Stimulated activated CD8-positive, alpha-beta memory T cell treated with anti-CD3 and anti-CD28 coated beads, Interleukin-2, amount 100 ng/mL, for 1 hour (primary cell): ENCODE data around the gene ABCG8.

ENCODE experiments used
- DNase-seq, 2 donors: peaks; one replicate each; pipeline ENCODE4 v3.0.0-alpha.2; 2020; ENCODE audit warnings: low read depth in 2 of 2

Gene ABCG8

GRCh38 chr2:43838560-43839267 is at the start of gene ABCG8, which contains the start of gene ABCG5:
Gene ABCG8, plus strand, starts transcription at chr2:43838971. Its CDS starts 83 bp downstream, at chr2:43839054.
Gene ABCG5, minus strand, starts transcription at chr2:43838839. Its CDS starts 160 bp downstream, at chr2:43838679.
- DNase-seq = no peak

GRCh38 chr2:43790147-43790546 is 48.6 kb upstream of the ABCG8 start:
- no peak for DNase-seq

- no peak for DNase-seq
Observed at GRCh38 chr2:43791035-43791765, 47.6 kb upstream of the ABCG8 start.

GRCh38 chr2:43792653-43793052 is 46.1 kb upstream of the ABCG8 start:
- no peak for DNase-seq

GRCh38 chr2:43794956-43795355 is 43.8 kb upstream of the ABCG8 start:
- DNase-seq = no peak

- no peak for DNase-seq
Observed at GRCh38 chr2:43796206-43796605, 42.6 kb upstream of the ABCG8 start.

- no peak for DNase-seq
Observed at GRCh38 chr2:43798300-43798699, 40.5 kb upstream of the ABCG8 start.

- DNase-seq = no peak
Observed at GRCh38 chr2:43800894-43801293, 37.9 kb upstream of the ABCG8 start.

- DNase-seq = no peak
Observed at GRCh38 chr2:43802135-43802534, 36.6 kb upstream of the ABCG8 start.

GRCh38 chr2:43803113-43803512 is 35.7 kb upstream of the ABCG8 start:
- DNase-seq = no peak

- DNase-seq = no peak
Observed at GRCh38 chr2:43806719-43807031, 32.1 kb upstream of the ABCG8 start.

- no peak for DNase-seq
Observed at GRCh38 chr2:43810452-43810851, 28.3 kb upstream of the ABCG8 start.

GRCh38 chr2:43810888-43811287 is 27.9 kb upstream of the ABCG8 start:
- DNase-seq = no peak

GRCh38 chr2:43812006-43812405 is 26.8 kb upstream of the ABCG8 start:
- no peak for DNase-seq

GRCh38 chr2:43812947-43813346 is 25.8 kb upstream of the ABCG8 start:
- DNase-seq = no peak

- no peak for DNase-seq
Observed at GRCh38 chr2:43814711-43815110, 24.1 kb upstream of the ABCG8 start.

GRCh38 chr2:43818761-43819160 is 20.0 kb upstream of the ABCG8 start:
- no peak for DNase-seq

- no peak for DNase-seq
Observed at GRCh38 chr2:43819491-43820163, 19.1 kb upstream of the ABCG8 start.

- no peak for DNase-seq
Observed at GRCh38 chr2:43822839-43823238, 15.9 kb upstream of the ABCG8 start.

GRCh38 chr2:43823751-43824150 is 15.0 kb upstream of the ABCG8 start:
- no peak for DNase-seq

GRCh38 chr2:43824512-43824911 is 14.3 kb upstream of the ABCG8 start:
- DNase-seq = no peak

GRCh38 chr2:43824951-43825493 is 13.7 kb upstream of the ABCG8 start:
- DNase-seq = no peak

GRCh38 chr2:43825841-43826240 is 12.9 kb upstream of the ABCG8 start:
- no peak for DNase-seq
